Measurements from ENCODE around the gene KPNA6.

Gene KPNA6

DNA sequence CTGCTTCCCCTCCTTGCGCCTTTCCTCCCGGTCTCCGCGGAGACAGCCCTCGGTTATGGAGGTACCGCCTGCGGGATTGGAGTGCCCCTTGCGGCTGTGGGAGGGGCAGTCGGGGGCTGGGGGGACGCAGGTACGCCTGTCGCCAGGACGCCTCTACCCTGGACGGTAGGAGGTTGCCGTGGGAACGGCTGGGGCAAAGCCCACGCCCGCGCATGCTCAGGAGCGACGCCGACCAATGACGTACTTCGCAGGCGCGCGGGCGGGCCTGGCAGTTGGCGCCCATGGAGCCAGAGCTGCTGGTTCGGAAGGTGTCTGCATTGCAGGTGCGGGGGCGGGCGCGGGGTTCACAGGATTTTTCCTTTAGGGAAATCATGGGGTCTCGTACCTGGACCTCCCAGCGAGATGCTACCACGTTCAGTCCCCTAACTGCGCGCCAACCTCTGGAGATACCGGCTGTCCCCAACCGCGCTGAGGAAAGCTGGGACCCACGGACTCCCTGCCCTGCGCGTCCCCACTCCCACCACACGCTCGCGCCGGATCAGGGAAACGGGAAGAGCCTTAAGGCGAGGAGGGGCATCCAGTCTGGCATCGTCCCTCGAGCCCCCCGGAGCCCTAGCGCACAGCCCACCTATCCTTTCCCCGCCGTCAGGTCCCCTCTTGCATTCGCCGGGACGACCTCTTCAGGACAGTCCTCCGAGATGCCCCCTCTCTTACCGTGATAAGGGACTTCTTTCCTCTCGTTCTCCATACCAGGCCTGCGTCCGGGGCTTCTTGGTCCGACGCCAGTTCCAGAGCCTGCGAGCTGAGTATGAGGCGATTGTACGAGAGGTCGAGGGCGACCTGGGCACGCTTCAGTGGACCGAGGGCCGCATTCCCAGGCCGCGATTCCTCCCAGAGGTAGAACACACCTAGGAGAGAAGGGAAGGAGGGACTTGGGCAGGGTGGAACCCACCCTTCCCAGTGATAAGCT lies 97.8 kb downstream of the KPNA6 start, which contains the start of gene IQCC:
IQCC (plus strand) TSS at position 271 of the 970 bp plus-strand sequence; CDS start at position 282, 11 bp downstream.
- Histone ChIP-seq H2AFZ (peak within 1 kb of the TSS; percentile 79), H3K4me1 (peaks cover 4% of the 10 kb centered on the region), H3K9ac (no peak within 1 kb of the TSS), H3K79me2 (no peaks in the 10 kb centered on the region), H3K27ac (peak within 1 kb of the TSS; percentile 39), H3K4me3 (ENCODE audit: low read depth, low read length) (peak within 1 kb of the TSS; percentile 69), H3K4me2 (ENCODE audit: low read length) (peak within 1 kb of the TSS; percentile 93), H3K36me3 (ENCODE audit: control insufficient read depth, insufficient read depth, low read length) (no peaks in the 10 kb centered on the region), H3K27me3 (ENCODE audit: control insufficient read depth, insufficient read depth, low read length) (no peaks in the 10 kb centered on the region), H3K9me3 (ENCODE audit: control insufficient read depth, low read length) (no peaks in the 10 kb centered on the region)
- TF ChIP-seq, protein P1, sequence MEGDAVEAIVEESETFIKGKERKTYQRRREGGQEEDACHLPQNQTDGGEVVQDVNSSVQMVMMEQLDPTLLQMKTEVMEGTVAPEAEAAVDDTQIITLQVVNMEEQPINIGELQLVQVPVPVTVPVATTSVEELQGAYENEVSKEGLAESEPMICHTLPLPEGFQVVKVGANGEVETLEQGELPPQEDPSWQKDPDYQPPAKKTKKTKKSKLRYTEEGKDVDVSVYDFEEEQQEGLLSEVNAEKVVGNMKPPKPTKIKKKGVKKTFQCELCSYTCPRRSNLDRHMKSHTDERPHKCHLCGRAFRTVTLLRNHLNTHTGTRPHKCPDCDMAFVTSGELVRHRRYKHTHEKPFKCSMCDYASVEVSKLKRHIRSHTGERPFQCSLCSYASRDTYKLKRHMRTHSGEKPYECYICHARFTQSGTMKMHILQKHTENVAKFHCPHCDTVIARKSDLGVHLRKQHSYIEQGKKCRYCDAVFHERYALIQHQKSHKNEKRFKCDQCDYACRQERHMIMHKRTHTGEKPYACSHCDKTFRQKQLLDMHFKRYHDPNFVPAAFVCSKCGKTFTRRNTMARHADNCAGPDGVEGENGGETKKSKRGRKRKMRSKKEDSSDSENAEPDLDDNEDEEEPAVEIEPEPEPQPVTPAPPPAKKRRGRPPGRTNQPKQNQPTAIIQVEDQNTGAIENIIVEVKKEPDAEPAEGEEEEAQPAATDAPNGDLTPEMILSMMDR (IDR thresholded peaks at IDR 0.05), result peak; percentile 23

DNA sequence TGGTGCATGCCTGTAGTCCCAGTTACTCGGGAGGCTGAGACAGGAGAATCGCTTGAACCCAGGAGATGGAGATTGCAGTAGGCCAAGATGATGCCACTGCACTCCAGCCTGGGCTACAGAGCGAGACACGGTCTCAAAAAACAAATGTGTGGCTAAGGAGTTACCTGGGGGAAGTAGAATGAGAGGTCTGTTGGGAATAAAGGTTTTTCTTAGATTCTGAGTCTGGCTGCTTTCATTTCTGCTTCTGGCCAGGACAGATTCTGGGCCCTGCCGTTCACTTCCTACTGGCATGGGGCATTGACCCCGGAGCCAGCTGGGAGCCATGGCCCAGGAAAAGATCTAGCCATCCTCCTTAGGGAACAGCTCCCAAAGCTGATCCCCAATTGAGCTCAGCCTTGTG lies 100.6 kb downstream of the KPNA6 start:
- H3K36me3 ChIP-seq (ENCODE audit: control insufficient read depth, insufficient read depth, low read length), result no peaks in the 10 kb centered on the region
- H3K9me3 ChIP-seq (ENCODE audit: control insufficient read depth, low read length), result no peaks in the 10 kb centered on the region
- H3K79me2 ChIP-seq, result no peaks in the 10 kb centered on the region
- H3K4me2 ChIP-seq (ENCODE audit: low read length), result no peak overlapping the region
- H3K27me3 ChIP-seq (ENCODE audit: control insufficient read depth, insufficient read depth, low read length), result no peaks in the 10 kb centered on the region
- no peak overlapping the region for H3K27ac ChIP-seq
- peaks cover 2% of the 10 kb centered on the region for H3K4me1 ChIP-seq
- no peak overlapping the region for H3K4me3 ChIP-seq (ENCODE audit: low read depth, low read length)
- no peak overlapping the region for H2AFZ ChIP-seq
- TF ChIP-seq, protein P1 (IDR thresholded peaks at IDR 0.05), result no peak
- no peak overlapping the region for H3K9ac ChIP-seq

DNA sequence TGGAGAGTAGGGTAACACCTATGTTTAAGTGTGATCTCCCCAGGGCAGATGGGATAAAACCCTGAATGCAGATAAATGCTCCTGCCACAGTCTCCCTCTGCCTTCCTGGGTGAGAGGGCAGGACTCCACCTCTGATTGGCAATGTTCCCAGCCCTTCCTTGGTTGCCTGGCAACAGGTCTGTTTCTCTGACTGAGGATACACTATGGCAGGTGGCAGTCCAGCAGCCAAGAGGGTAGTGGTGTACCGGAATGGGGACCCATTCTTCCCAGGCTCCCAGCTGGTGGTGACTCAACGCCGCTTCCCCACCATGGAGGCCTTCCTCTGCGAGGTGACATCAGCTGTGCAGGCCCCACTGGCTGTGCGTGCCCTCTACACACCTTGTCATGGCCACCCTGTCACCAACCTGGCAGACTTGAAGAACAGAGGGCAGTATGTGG lies 101.1 kb downstream of the KPNA6 start, which contains the start of gene DCDC2B:
DCDC2B (plus strand) TSS at position 199 of the 438 bp plus-strand sequence; CDS start at position 204, 5 bp downstream.
- Histone ChIP-seq H3K79me2 (no peaks in the 10 kb centered on the region), H3K4me3 (ENCODE audit: low read depth, low read length) (no peak within 1 kb of the TSS), H3K27me3 (ENCODE audit: control insufficient read depth, insufficient read depth, low read length) (no peaks in the 10 kb centered on the region), H3K4me2 (ENCODE audit: low read length) (no peak within 1 kb of the TSS), H3K4me1 (peaks cover 2% of the 10 kb centered on the region), H3K9me3 (ENCODE audit: control insufficient read depth, low read length) (no peaks in the 10 kb centered on the region), H3K27ac (no peak within 1 kb of the TSS), H2AFZ (no peak within 1 kb of the TSS), H3K36me3 (ENCODE audit: control insufficient read depth, insufficient read depth, low read length) (no peaks in the 10 kb centered on the region), H3K9ac (no peak within 1 kb of the TSS)
- TF ChIP-seq, protein P1 (IDR thresholded peaks at IDR 0.05), result no peak

DNA sequence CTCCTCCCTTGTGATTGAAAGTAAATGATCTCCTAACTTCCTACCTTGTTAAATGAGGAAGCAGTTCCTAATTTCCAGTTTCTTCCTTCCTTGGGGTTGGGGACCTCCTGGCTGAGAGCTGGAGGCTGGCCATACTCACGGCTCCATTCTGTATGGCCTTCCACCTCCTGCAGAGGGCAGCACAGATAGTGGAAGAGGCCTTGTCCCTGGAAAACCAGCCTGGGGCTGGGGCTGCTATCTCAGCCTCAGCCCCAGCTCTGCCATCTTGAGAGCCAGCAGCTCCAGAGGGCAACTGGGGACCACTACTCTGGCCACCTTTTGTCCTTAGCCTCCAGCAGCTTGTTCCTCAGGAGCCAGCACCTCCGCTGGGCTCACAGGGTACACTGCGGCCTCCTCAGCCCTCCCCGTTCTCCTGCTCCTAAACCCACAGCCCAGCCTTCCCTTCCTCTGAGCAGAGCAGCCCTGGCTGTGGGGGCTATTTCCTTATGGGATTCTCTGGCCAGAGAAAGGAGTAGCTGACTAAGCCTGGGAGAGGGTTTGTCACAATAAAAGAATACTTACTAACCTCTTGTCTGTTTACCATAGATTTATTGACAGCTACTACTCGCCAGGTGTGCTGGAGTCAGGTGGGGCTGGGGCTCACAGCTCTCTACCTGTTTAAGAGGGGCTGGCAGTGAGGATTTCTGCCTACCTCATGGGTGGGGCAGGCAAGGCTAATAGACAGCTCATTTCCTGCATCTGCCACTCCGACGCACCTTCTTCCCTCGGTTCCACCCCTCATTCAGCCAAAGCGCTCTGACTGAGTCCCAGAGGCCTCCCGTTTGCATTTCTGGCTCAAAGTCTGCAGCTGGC lies 108.0 kb downstream of the KPNA6 start:
- no peaks in the 10 kb centered on the region for H3K79me2 ChIP-seq
- H3K4me2 ChIP-seq (ENCODE audit: low read length), result no peak overlapping the region
- no peaks in the 10 kb centered on the region for H3K36me3 ChIP-seq (ENCODE audit: control insufficient read depth, insufficient read depth, low read length)
- no peak overlapping the region for H3K9ac ChIP-seq
- H3K4me1 ChIP-seq, result peaks cover 6% of the 10 kb centered on the region
- H2AFZ ChIP-seq, result no peak overlapping the region
- TF ChIP-seq, protein P1 (IDR thresholded peaks at IDR 0.05), result peak; percentile 46
- H3K27ac ChIP-seq, result no peak overlapping the region
- no peaks in the 10 kb centered on the region for H3K27me3 ChIP-seq (ENCODE audit: control insufficient read depth, insufficient read depth, low read length)
- H3K9me3 ChIP-seq (ENCODE audit: control insufficient read depth, low read length), result no peaks in the 10 kb centered on the region
- no peak overlapping the region for H3K4me3 ChIP-seq (ENCODE audit: low read depth, low read length)

Data from parathyroid adenoma (tissue), 2 donors.